ENCODE results near the gene FST.

The FST gene

DNA sequence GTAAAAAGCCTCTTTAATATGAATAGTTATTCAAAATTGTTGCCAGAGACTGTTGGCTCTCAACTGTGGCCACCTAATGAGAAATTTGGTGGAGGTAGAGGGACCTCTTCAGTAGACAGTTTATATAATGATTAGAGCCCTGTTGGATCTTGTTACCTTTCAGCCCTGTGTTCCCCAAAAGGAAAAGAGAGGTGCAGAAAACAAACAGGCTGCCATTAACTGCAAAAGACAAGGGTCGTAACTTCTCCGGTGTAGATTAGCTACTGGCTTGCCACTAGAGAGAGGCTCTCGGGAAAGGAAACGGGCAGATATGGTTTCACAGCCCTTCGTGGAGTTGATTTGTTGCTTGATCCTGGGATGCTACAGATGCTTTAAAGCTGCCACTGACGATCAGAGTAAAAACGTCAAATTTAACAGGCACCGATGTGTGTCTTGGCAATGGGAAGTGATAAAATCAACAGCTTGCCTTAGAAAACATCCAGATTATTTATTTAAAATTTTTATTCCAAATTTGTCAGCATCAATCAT, 7.8 kb downstream of the FST start:
- H3K27me3 ChIP-seq (replicated peaks; ENCODE audit: insufficient read depth, low read length) = no peaks in the 10 kb centered on the region
- H3K4me3 ChIP-seq (ENCODE audit: low read length) = no peak overlapping the region
- no peak for TF ChIP-seq EZH2phosphoT487 (IDR thresholded peaks at IDR 0.05; ENCODE audit: low read length)
- TF ChIP-seq, protein P1, sequence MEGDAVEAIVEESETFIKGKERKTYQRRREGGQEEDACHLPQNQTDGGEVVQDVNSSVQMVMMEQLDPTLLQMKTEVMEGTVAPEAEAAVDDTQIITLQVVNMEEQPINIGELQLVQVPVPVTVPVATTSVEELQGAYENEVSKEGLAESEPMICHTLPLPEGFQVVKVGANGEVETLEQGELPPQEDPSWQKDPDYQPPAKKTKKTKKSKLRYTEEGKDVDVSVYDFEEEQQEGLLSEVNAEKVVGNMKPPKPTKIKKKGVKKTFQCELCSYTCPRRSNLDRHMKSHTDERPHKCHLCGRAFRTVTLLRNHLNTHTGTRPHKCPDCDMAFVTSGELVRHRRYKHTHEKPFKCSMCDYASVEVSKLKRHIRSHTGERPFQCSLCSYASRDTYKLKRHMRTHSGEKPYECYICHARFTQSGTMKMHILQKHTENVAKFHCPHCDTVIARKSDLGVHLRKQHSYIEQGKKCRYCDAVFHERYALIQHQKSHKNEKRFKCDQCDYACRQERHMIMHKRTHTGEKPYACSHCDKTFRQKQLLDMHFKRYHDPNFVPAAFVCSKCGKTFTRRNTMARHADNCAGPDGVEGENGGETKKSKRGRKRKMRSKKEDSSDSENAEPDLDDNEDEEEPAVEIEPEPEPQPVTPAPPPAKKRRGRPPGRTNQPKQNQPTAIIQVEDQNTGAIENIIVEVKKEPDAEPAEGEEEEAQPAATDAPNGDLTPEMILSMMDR (IDR thresholded peaks at IDR 0.05; ENCODE audit: low read length) = no peak
- no peak for TF ChIP-seq EZH2 (optimal IDR thresholded peaks at IDR 0.05; ENCODE audit: low read depth, low read length)
- H3K79me2 ChIP-seq (ENCODE audit: low read length) = no peaks in the 10 kb centered on the region
- H4K20me1 ChIP-seq (ENCODE audit: insufficient read depth, low read length) = no peaks in the 10 kb centered on the region
- no peaks in the 10 kb centered on the region for H3K9me2 ChIP-seq (replicated peaks; ENCODE audit: insufficient read depth, low read length)
- no peaks in the 10 kb centered on the region for H3K4me1 ChIP-seq (ENCODE audit: low read length)
- no peak overlapping the region for H3K27ac ChIP-seq (ENCODE audit: low read length)
- no peak overlapping the region for H3K4me2 ChIP-seq (ENCODE audit: low read depth, low read length)
- no peaks in the 10 kb centered on the region for H3K36me3 ChIP-seq (replicated peaks; ENCODE audit: insufficient read depth, low read length)
- no peak for DNase-seq
- no peaks in the 10 kb centered on the region for H3K9me3 ChIP-seq (replicated peaks; ENCODE audit: insufficient read depth, low read length)
- H2AFZ ChIP-seq (ENCODE audit: low read length) = no peak overlapping the region
- H3K9ac ChIP-seq (ENCODE audit: low read length) = no peak overlapping the region
- no peaks in the 10 kb centered on the region for H3F3A ChIP-seq (ENCODE audit: insufficient read depth, low read length)

DNA sequence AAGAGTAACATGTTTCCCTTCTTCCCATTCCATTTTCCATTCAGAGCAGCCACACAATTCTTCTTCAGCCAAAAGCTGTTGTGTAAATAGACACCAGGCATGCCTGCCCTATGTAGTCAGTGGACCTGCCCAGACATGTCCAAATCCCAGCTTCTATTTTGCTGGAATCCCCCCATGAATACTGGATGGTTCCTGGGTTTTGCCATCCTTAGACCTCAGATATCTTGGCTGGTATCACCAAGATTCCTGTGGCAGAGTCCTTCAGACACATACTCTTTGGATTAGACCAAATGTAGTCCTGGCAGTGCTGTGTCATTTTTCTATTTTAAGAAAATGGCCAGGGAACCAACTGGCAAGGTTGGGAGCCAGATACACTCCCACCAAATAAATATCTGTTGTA, 10.3 kb downstream of the FST start:
- Histone ChIP-seq H3K9me3 (replicated peaks; ENCODE audit: insufficient read depth, low read length) (no peaks in the 10 kb centered on the region), H4K20me1 (ENCODE audit: insufficient read depth, low read length) (no peaks in the 10 kb centered on the region), H3K79me2 (ENCODE audit: low read length) (no peaks in the 10 kb centered on the region), H3K27me3 (replicated peaks; ENCODE audit: insufficient read depth, low read length) (no peaks in the 10 kb centered on the region), H3K36me3 (replicated peaks; ENCODE audit: insufficient read depth, low read length) (no peaks in the 10 kb centered on the region), H2AFZ (ENCODE audit: low read length) (no peak overlapping the region), H3K4me2 (ENCODE audit: low read depth, low read length) (no peak overlapping the region), H3K4me1 (ENCODE audit: low read length) (no peaks in the 10 kb centered on the region), H3K9ac (ENCODE audit: low read length) (no peak overlapping the region), H3K27ac (ENCODE audit: low read length) (no peak overlapping the region), H3F3A (ENCODE audit: insufficient read depth, low read length) (no peaks in the 10 kb centered on the region), H3K4me3 (ENCODE audit: low read length) (no peak overlapping the region), H3K9me2 (replicated peaks; ENCODE audit: insufficient read depth, low read length) (no peaks in the 10 kb centered on the region)
- TF ChIP-seq EZH2 (optimal IDR thresholded peaks at IDR 0.05; ENCODE audit: low read depth, low read length) (no peak), EZH2phosphoT487 (IDR thresholded peaks at IDR 0.05; ENCODE audit: low read length) (no peak)
- TF ChIP-seq, protein P1 (IDR thresholded peaks at IDR 0.05; ENCODE audit: low read length) = no peak
- no peak for DNase-seq

DNA sequence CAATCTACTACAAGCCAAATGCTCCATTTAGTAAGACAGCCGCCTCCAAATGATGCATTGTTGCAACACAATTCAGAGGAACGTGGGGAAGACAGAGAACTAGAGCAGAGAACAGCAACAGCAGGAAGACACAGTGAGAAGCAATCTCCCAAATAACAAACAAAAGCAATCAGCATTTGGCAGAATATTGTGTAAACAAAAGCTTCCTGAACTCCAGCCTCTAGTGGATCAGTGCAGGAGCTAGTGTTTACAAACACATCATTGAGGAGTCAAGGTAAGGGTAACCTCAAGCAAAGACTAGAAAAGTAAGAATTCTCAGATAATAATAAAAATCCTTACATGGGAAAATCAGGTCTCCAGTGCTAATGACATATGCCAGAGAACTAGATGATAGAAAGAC, 20.6 kb downstream of the FST start:
- TF ChIP-seq EZH2 (optimal IDR thresholded peaks at IDR 0.05; ENCODE audit: low read depth, low read length) (no peak), EZH2phosphoT487 (IDR thresholded peaks at IDR 0.05; ENCODE audit: low read length) (no peak)
- no peak overlapping the region for H3K4me2 ChIP-seq (ENCODE audit: low read depth, low read length)
- H3K4me1 ChIP-seq (ENCODE audit: low read length) = no peaks in the 10 kb centered on the region
- H3K9me2 ChIP-seq (replicated peaks; ENCODE audit: insufficient read depth, low read length) = no peaks in the 10 kb centered on the region
- H3K27me3 ChIP-seq (replicated peaks; ENCODE audit: insufficient read depth, low read length) = no peaks in the 10 kb centered on the region
- H3K27ac ChIP-seq (ENCODE audit: low read length) = no peak overlapping the region
- H3K79me2 ChIP-seq (ENCODE audit: low read length) = no peaks in the 10 kb centered on the region
- H3F3A ChIP-seq (ENCODE audit: insufficient read depth, low read length) = no peaks in the 10 kb centered on the region
- DNase-seq = no peak
- no peaks in the 10 kb centered on the region for H3K36me3 ChIP-seq (replicated peaks; ENCODE audit: insufficient read depth, low read length)
- no peaks in the 10 kb centered on the region for H4K20me1 ChIP-seq (ENCODE audit: insufficient read depth, low read length)
- H3K9ac ChIP-seq (ENCODE audit: low read length) = no peak overlapping the region
- H2AFZ ChIP-seq (ENCODE audit: low read length) = no peak overlapping the region
- H3K9me3 ChIP-seq (replicated peaks; ENCODE audit: insufficient read depth, low read length) = no peaks in the 10 kb centered on the region
- no peak overlapping the region for H3K4me3 ChIP-seq (ENCODE audit: low read length)

DNA sequence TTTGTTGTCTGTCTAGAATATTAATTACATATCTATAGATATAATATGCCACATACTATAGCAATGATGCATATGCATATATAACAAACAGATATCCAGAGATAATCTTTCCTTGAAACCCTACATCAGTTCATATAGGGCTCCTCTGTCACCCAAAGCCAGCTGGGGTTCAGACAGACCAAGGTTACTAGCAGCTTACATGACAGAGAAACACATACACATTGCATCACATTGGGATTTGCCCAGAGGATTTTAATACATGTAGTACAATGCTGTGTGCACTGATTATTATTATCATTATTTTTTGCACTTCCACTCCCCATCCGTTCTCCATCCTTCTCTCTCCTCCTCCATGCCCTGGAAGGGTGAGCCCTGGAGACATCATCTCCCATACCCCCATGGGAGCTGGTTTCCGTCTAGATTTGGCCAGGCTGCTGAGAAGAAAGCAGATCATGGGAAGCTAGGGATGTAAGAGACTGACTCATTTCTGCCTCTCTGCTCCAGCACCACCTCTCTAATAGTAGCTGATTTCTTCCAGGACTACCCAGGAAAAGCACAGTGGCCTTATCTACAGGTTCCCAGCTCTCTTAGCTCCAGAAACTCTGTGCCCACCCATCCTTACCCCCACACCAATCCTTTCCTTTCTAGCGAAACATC, 23.3 kb downstream of the FST start:
- TF ChIP-seq EZH2phosphoT487 (IDR thresholded peaks at IDR 0.05; ENCODE audit: low read length) = no peak
- TF ChIP-seq, protein P1 (IDR thresholded peaks at IDR 0.05; ENCODE audit: low read length) = no peak
- no peak for TF ChIP-seq EZH2 (optimal IDR thresholded peaks at IDR 0.05; ENCODE audit: low read depth, low read length)
- Histone ChIP-seq H3K9ac (ENCODE audit: low read length) (no peak overlapping the region), H3K4me1 (ENCODE audit: low read length) (no peaks in the 10 kb centered on the region), H3K4me2 (ENCODE audit: low read depth, low read length) (no peak overlapping the region), H3K36me3 (replicated peaks; ENCODE audit: insufficient read depth, low read length) (no peaks in the 10 kb centered on the region), H3K27ac (ENCODE audit: low read length) (no peak overlapping the region), H3F3A (ENCODE audit: insufficient read depth, low read length) (no peaks in the 10 kb centered on the region), H3K27me3 (replicated peaks; ENCODE audit: insufficient read depth, low read length) (no peaks in the 10 kb centered on the region), H3K9me2 (replicated peaks; ENCODE audit: insufficient read depth, low read length) (no peaks in the 10 kb centered on the region), H2AFZ (ENCODE audit: low read length) (no peak overlapping the region), H3K4me3 (ENCODE audit: low read length) (no peak overlapping the region), H3K79me2 (ENCODE audit: low read length) (no peaks in the 10 kb centered on the region), H4K20me1 (ENCODE audit: insufficient read depth, low read length) (no peaks in the 10 kb centered on the region), H3K9me3 (replicated peaks; ENCODE audit: insufficient read depth, low read length) (no peaks in the 10 kb centered on the region)
- no peak for DNase-seq
